Gastroesophageal sphincter (tissue), 4 donors: ENCODE measurements around the gene NLRC3. TPM values are rescaled to one million over a fixed set of nuclear protein-coding genes. Genes with fewer than 3 reads are reported as not detected.
A peak's percentile ranks its signal among the peaks of the same experiment; 100 is the strongest.

Experiments used
- ATAC-seq: fragments of 150-250 bp; one replicate; pipeline ENCODE4 v1.9.1; 2016; ENCODE audit warnings: mild to moderate bottlenecking, moderate library complexity
- H3K27ac ChIP-seq, 4 donors: fragments of 200-600 bp; sonication (generic) in 3 of 4; 1 replicate in 3 of 4; 2 replicates in 1 of 4; pipeline ENCODE4 v1.5.1; 2016 to 2019
- H3K27me3 ChIP-seq: fragments of 200-600 bp; sonication (generic); one replicate; pipeline ENCODE4 v1.5.1; 2019
- H3K36me3 ChIP-seq, 2 donors: fragments of 200-600 bp; sonication (generic); one replicate each; pipeline ENCODE4 v1.5.1; 2019; ENCODE audit warnings: control low read depth in 1 of 2
- H3K4me1 ChIP-seq, 3 donors: fragments of 200-600 bp; sonication (generic); 1 replicate in 2 of 3; 2 replicates in 1 of 3; pipeline ENCODE4 v1.5.1; 2016 to 2019; ENCODE audit warnings: control low read depth in 2 of 3
- H3K4me3 ChIP-seq, 2 donors: fragments of 200-600 bp; sonication (generic); one replicate each; pipeline ENCODE4 v1.5.1; 2019; ENCODE audit warnings: mild to moderate bottlenecking in 1 of 2, moderate library complexity in 1 of 2
- H3K9me3 ChIP-seq, 3 donors: fragments of 200-600 bp; sonication (generic); one replicate each; pipeline ENCODE4 v1.5.1; 2017 to 2019; ENCODE audit warnings: control low read depth in 2 of 3
- CTCF ChIP-seq, 4 experiments: fragments of 200-600 bp in 2 of 4; fragments of 450-650 bp in 2 of 4; sonication (generic) in 1 of 4; IDR thresholded peaks; one replicate each; pipeline ENCODE4 v1.5.1; 2017 to 2019; ENCODE audit warnings: antibody characterized with exemption in 4 of 4, mild to moderate bottlenecking in 2 of 4, moderate library complexity in 2 of 4
- EP300 ChIP-seq: sonication (generic); formaldehyde crosslinking; IDR thresholded peaks from one replicate; pipeline ENCODE4 v1.6.1; 2017; ENCODE audit warnings: antibody characterized with exemption, mild to moderate bottlenecking
- POLR2A ChIP-seq, 2 donors: fragments of 450-650 bp; IDR thresholded peaks; one replicate each; pipeline ENCODE4 v1.6.1; 2017; ENCODE audit warnings: antibody characterized with exemption in 2 of 2, mild to moderate bottlenecking in 2 of 2, moderate library complexity in 1 of 2
- POLR2AphosphoS5 ChIP-seq: sonication (generic); formaldehyde crosslinking; IDR thresholded peaks from one replicate; pipeline ENCODE4 v1.6.1; 2017; ENCODE audit warnings: antibody characterized with exemption
- WGBS, 2 donors: methylation state at CpG; one replicate each; pipeline ENCODE4 v1.1.5; 2018; ENCODE audit warnings: low coverage in 1 of 2; 5-methylcytosine and 5-hydroxymethylcytosine counted together
- total RNA-seq, 4 donors: library from RNA; depleted of rRNA; stranded (reverse); fragments of >200 nt; gene quantifications; one replicate each; pipeline ENCODE4 v1.1.0, GENCODE V29; 2016

The NLRC3 gene
- total RNA-seq, 4 donors from 2014 or later: 1.1 to 5.8 (median 1.4) TPM

GRCh38 chr16:3496386-3496785 is 80.8 kb downstream of the NLRC3 start:
- 95 to 98% methylated on average over 11 to 17 of the region's 30 CpGs for WGBS, 2 donors
- no peak for TF ChIP-seq POLR2A (IDR thresholded peaks at IDR 0.05)

DNA sequence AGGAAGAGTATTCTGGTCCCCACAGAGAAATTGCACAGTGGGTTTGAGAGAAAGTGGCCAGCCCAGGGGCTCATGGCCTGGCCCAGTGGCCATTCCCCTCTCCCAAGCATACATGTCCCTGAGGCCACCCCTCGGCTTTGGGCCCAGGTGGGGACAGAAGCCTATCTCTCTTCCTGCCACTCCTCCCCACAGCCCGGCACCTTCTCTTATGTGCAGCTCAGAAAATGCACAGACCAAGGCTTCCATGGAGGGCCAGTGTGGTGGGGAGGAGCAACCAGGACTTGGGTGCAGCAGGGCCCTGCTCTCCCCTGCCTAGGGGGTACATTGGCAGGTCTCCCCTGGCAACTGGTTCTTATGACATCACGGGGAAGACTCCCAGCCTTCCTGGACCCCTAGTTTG is 82.0 kb downstream of the NLRC3 start, which contains the start of gene C16orf90:
Gene C16orf90 (minus strand): TSS at position 314 of the 400 bp plus-strand sequence. CDS start 68 bp downstream, at position 246.
- ATAC-seq: no peak
- Histone ChIP-seq H3K4me3 (no peak within 1 kb of the TSS), H3K27me3 (no peaks in the 10 kb centered on the region), H3K9me3 (no peaks in the 10 kb centered on the region), H3K4me1 (peaks cover 0 to 12% (median 0%) of the 10 kb centered on the region in 3 donors), H3K27ac (no peak within 1 kb of the TSS), H3K36me3 (no peaks in the 10 kb centered on the region)
- WGBS, 2 donors: 83% methylated on average over 1 of the region's 3 CpGs; no CpG with 5 or more reads in 1 of the 2 donors
- TF ChIP-seq POLR2AphosphoS5: no peak
- no peak for TF ChIP-seq POLR2A (IDR thresholded peaks at IDR 0.05)
- TF ChIP-seq EP300: no peak
- TF ChIP-seq CTCF (IDR thresholded peaks at IDR 0.05): no peak

More at GRCh38 chr16:3496386-3496785, 80.8 kb downstream of the NLRC3 start:
- H3K4me1 ChIP-seq: peaks cover 0 to 14% (median 0%) of the 10 kb centered on the region in 3 donors
- H3K27ac ChIP-seq: no peak overlapping the region
- no peak overlapping the region for H3K4me3 ChIP-seq
- no peaks in the 10 kb centered on the region for H3K9me3 ChIP-seq
- no peak for ATAC-seq
- no peaks in the 10 kb centered on the region for H3K36me3 ChIP-seq
- H3K27me3 ChIP-seq: no peaks in the 10 kb centered on the region

DNA sequence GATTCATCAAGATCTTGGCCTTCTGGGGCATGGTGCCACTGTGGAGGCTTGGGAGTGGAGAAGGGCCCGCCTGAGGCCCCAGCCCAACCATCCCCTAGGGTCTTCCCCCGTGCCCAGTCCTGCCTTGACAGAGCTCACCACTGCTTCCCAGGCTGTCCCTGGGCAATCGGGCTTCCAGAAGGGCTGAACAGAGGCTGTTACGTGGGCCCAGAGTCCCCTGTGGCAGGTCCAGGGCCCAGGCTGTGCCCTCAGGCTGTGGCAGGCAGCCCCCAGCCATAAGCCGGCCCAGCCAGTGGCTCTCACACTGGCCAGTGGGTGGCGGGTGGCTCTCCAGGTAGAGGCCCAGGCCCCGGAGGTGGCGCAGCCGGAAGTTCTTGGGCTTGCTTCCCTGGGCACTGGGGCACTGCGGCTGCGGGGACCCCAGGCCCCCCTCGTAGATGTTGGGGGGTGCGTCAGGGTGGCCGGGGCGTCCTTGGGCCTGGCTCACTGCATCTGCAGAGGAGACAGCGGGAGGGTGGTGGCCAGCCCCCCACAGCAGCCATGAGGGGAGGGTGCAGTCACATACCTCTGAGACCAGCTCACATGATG is 82.7 kb downstream of the NLRC3 start:
- Histone ChIP-seq H3K4me1 (peaks cover 0 to 9% (median 0%) of the 10 kb centered on the region in 3 donors), H3K27me3 (no peaks in the 10 kb centered on the region), H3K36me3 (no peaks in the 10 kb centered on the region), H3K4me3 (no peak overlapping the region), H3K9me3 (no peaks in the 10 kb centered on the region), H3K27ac (no peak overlapping the region)
- no peak for TF ChIP-seq POLR2A (IDR thresholded peaks at IDR 0.05)
- TF ChIP-seq EP300: no peak
- no peak for TF ChIP-seq CTCF (IDR thresholded peaks at IDR 0.05)
- no peak for TF ChIP-seq POLR2AphosphoS5
- ATAC-seq: no peak
- no CpG with 5 or more reads among the region's 16 CpGs for WGBS, 2 donors

DNA sequence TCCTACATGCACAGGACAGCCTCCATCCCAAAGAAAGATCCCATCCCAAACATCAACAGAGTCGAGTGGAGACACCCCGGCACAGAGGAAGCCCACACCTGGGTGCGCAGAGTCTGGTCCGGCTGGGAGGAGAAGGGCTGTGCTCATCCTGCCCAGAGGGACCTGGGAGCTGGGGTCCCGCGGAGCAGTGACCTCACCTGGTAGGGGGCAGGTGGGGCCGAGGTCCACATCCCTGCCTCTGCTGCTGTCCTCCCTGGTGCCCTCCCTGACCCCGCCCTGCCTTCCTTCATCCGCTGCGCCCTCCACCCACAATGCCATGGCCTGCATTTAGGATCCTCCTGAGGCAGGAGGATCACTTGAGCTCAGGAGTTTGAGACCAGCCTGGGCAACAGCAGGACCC is 84.8 kb downstream of the NLRC3 start:
- Histone ChIP-seq H3K27ac (no peak overlapping the region), H3K4me3 (no peak overlapping the region), H3K4me1 (peaks cover 0 to 9% (median 0%) of the 10 kb centered on the region in 3 donors), H3K9me3 (no peaks in the 10 kb centered on the region), H3K27me3 (no peaks in the 10 kb centered on the region), H3K36me3 (peaks cover 0 to 10% of the 10 kb centered on the region in 2 donors)
- WGBS, 2 donors: 95% methylated on average over 3 of the region's 10 CpGs; no CpG with 5 or more reads in 1 of the 2 donors
- no peak for TF ChIP-seq POLR2AphosphoS5
- TF ChIP-seq EP300: no peak
- TF ChIP-seq POLR2A (IDR thresholded peaks at IDR 0.05): no peak
- TF ChIP-seq CTCF (IDR thresholded peaks at IDR 0.05): no peak
- ATAC-seq: peak; percentile 5

GRCh38 chr16:3490911-3491629 is 86.1 kb downstream of the NLRC3 start:
- WGBS, 2 donors: 49 to 65% methylated on average over 8 to 11 of the region's 17 CpGs
- no peak for ATAC-seq
- H3K4me1 ChIP-seq: peaks cover 0 to 9% (median 0%) of the 10 kb centered on the region in 3 donors

More at GRCh38 chr16:3490911-3491629, 86.1 kb downstream of the NLRC3 start:
- no peak for TF ChIP-seq POLR2A (IDR thresholded peaks at IDR 0.05)
- no peak for TF ChIP-seq EP300
- no peak for TF ChIP-seq CTCF (IDR thresholded peaks at IDR 0.05)
- no peak for TF ChIP-seq POLR2AphosphoS5
- Histone ChIP-seq H3K36me3 (peaks cover 0 to 21% of the 10 kb centered on the region in 2 donors), H3K27ac (no peak overlapping the region), H3K27me3 (no peaks in the 10 kb centered on the region), H3K4me3 (no peak overlapping the region), H3K9me3 (no peaks in the 10 kb centered on the region)

Other genes with a start within 250 kb of the NLRC3 start
- gene OR2C1, start 221.5 kb downstream of the NLRC3 start, total RNA-seq: under 1 TPM in 1 of 4 donors, not detected in 3; 0.31 TPM
- gene ZSCAN32, start 176.4 kb downstream of the NLRC3 start, total RNA-seq: 10 to 100 TPM; 11.4 to 25.5 (median 14.0) TPM
- gene ZNF174, start 176.2 kb downstream of the NLRC3 start, total RNA-seq: 10 to 100 TPM; 12.1 to 22.9 (median 22.3) TPM
- 1 to 10 TPM; 1.4 to 2.8 (median 2.2) TPM for gene ZNF597, start 133.9 kb downstream of the NLRC3 start, total RNA-seq
- 10 to 100 TPM; 18.6 to 35.1 (median 28.5) TPM for gene NAA60, start 133.7 kb downstream of the NLRC3 start, total RNA-seq
- gene C16orf90, start 81.9 kb downstream of the NLRC3 start, total RNA-seq: not detected
- gene CLUAP1, start 76.4 kb downstream of the NLRC3 start, total RNA-seq: 10 to 100 TPM; 27.0 to 48.0 (median 30.1) TPM
- 1 to 10 TPM; 1.4 to 5.6 (median 3.2) TPM for gene SLX4, start 34.2 kb upstream of the NLRC3 start, total RNA-seq
- 10 to 100 TPM in 2 of 4 donors, 1 to 10 TPM in 2; 7.1 to 20.9 (median 11.0) TPM for gene DNASE1, start 77.3 kb upstream of the NLRC3 start, total RNA-seq
- gene TRAP1, start 140.1 kb upstream of the NLRC3 start, total RNA-seq: 10 to 100 TPM; 43.2 to 53.8 (median 51.2) TPM